ENCODE results near the gene TMEM242.
"Not testable (repeated sequence)": the region's sequence is repeated elsewhere in the genome, so short reads cannot be mapped to it uniquely, and the experiment has no call there.

Gene TMEM242

DNA sequence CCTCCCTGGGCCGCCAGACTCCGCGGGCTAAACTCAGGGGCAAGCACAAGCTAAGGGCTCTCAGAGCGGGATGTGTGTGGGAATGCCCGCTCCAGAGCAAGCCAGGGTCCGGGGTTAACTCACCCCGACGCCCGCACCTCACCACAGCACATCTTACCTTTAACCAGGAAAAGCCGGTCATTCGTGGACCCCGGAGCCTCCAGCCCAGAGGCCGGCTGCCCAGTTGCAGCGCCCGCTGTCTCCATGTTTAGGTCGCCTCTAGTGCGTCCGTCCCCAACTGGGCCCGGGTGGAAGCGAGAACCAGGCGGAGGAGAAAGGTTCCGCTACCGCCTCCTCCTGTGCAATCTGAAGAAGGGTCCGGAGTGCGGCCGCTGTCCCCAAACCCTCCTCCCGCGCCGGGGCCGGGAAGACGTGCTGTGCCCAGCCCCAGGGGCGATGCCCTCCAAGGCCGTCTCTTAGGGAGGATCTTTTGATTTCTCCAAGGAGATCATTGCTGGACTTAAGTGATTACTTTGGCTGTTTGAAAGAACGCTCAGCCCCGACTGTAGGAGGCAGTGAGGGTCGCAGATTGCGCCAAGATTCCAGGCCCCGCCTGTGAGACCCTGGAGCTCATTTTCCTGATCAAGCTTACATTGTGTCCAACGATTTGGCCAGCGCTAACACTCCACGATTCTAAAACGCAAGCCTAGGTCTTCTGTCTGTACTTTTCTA is at the start of gene TMEM242:
TMEM242 (minus strand) TSS at position 265 of the 711 bp plus-strand sequence; CDS start at position 245, 20 bp downstream.
- no peak for DNase-seq

DNA sequence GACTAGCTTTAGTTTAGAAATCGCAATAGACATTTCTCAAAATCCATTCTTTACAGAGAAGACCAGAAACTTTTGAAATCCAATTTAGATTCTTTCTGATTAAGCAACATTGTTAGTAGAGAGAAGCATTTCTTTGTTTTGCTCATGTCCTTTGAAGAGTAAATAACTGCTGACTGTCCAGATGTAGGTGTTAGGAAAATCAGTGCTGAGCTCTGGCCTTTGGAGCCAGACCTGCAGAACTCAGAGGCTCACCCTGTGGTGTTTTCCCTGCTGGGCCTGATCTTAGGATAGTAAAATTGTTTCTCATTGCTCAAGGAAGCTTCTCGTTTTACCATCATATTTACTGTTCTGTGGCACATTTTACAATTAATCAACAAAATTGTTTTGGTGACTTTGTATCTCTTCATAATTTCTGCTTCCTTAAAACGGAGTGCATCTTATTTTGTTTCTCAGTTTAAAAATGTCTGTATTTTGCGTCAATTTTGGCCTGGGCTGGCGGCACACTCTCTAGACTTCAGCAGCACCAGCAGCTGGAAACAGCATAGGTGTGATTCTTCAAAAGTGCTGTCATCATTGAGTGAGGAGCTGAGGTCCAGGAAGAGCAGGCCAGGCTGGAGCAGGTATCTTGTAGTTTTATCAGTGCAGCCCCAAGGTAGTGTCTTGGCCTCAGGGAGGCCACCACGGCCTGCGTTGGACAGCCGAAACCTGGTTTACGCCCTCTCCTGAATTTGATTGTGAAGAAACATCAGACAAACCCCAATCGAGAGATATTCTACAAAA is 49.4 kb upstream of the TMEM242 start:
- DNase-seq: no peak

- DNase-seq: no peak
Measured at GRCh38 chr6:157370755-157371154, 47.4 kb upstream of the TMEM242 start.

- no peak for DNase-seq
Measured at GRCh38 chr6:157368359-157369049, 45.2 kb upstream of the TMEM242 start.

DNA sequence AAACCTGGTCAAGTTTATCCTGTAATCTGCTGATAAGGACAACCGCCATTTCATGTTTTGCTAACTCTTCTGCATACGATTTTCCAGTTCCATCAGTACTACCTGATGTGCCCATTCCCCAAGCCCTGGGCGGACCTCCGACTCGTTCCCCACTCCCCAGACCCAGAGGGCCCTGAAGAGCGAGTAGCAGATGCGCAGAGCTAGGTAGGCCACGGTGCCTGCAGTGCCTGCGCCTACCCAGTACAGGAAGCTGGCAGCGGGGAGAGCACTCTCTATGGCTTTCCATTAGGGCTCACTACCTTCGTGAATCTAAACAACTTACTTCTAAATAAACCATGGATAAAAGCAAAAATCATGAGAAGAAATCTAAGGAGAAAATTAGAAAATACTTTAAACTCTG is 43.3 kb upstream of the TMEM242 start:
- no peak for DNase-seq

DNA sequence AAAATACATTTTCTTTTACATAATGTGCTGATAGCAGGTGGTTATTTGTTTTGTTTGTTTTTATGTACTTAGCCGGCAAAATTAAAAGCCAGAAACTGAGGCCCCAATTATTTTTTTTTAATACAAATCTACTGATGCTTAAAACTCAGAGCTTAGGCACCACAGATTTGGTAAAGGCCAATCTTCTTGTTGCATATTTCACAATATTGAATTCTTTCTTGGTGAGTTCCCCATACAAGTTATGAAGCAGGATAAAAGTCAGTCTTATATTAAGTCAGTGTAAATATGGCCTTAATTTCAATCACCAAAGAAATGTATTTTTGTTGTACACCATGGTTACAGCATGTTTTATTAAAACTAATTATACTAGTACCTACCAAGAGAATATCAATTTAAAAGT is 41.4 kb upstream of the TMEM242 start:
- DNase-seq: no peak

- DNase-seq: no peak
Measured at GRCh38 chr6:157361886-157362285, 38.6 kb upstream of the TMEM242 start.

- no peak for DNase-seq
Measured at GRCh38 chr6:157358287-157358686, 35.0 kb upstream of the TMEM242 start.

GRCh38 chr6:157346373-157346772 is 23.1 kb upstream of the TMEM242 start:
- no peak for DNase-seq

DNA sequence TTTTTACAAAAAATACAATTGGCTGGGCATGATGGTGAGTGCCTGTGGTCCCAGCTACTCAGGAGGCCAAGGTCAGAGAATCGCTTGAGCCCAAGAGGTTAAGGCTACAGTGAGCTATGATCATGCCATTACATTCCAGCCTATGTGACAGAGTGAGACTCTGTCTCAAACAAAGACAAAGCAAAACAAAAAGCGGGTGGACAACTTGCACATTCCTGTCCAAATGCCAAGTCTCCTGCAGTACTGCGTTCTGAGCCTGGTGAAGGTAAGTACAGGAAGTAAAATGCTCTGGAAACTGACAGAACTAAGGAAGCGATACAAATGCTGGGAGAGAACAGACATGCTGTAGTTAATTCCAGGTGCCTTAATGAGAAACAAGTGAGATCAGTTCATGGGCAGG is 20.4 kb upstream of the TMEM242 start:
- no peak for DNase-seq

DNA sequence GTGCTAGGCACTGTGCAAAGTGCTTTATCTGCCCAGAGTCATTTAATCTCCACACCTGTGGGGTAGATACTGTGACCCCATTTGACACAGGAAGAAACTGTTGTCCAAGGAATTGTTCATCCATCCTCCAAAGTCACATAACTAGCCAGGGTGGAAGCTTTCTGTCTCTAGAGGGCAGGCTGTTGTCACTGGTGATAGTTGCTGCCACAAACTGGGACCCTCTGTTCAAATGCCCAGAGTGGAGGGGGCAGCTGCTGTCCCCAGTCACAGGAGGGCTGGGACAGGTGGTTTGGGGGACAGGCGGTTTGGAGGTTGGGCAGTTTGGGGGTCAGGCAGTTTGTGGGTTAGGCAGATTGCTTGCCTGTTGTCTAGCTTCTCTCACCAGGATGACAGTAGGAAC is 16.1 kb upstream of the TMEM242 start:
- DNase-seq: no peak

DNA sequence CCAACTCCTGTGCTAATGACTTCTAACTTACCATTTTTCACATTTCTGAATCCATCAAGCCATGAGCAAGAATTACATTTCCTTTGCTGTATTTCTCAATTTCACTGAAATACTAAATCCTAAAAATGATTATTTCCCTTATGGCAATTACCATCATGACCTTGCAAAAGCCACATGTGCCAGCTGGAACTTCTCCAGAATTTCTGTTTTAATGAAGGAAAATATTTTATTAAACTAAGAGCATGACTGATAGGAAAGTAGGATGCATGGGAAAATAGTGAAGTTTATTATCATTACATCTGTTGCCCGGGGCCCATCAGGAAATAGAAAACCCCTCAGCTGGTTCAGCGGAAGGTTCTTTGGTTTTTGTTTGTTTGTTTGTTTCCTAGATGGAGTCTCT is 14.4 kb upstream of the TMEM242 start:
- DNase-seq: no peak

- not testable (repeated sequence) for DNase-seq
Measured at GRCh38 chr6:157337276-157337675, 14.0 kb upstream of the TMEM242 start.

- no peak for DNase-seq
Measured at GRCh38 chr6:157335829-157336228, 12.5 kb upstream of the TMEM242 start.

DNA sequence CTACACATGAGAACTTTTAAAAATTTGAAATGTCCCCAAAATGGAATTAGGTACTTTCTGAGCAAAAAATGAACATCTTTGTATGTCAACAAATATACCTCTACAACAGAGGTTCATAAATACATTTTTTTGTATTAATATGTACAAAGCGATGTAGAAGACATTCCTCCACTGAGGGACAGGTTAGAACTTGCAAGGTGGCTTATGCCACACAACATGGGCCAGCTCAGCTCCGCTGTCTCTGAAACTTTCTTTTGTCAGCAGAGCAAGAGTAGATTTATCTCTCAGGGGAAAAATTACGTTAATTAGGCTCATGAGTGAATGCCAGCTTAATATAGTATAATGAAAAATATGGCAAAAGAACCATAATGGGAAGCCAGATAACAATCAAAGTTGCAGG is 10.6 kb upstream of the TMEM242 start:
- DNase-seq: no peak

DNA sequence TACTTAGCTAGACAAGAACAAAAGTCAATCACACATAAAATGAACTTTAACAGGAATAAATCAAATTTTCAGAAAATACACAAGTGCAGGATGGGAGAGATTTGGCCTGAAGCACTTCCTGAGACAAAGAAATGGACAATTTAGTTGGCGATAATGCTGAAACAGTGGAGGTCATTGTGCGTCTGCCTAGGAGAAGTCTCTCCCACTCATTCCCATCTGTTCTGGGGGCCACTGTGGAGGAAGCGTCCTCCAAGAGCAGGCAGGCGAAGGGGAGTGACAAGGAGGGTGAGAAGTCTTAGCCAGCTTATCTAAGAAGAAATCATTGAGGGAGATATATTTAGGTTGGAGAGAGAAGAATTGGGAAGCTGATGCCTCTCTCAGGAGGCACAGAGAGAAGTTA is 10.2 kb upstream of the TMEM242 start:
- no peak for DNase-seq

DNA sequence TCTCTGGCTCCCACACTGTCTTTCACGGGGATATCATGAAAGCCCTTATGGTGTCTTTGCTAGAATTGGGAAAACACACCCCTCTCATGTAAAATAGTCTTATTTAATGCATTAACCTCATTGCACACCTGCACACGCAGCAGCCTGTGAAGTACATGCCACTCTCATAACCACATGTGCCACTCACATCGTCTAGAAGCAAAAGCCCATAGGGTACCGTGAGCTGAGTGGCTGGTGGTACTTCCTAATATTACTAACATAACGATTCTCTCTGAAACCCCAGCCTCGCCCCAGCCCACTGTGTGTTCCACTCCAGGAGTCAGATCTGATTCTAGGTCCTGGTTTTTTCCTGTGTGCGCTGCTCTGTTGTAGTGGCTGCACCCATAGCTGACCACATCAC is 9.5 kb upstream of the TMEM242 start:
- DNase-seq: no peak

DNA sequence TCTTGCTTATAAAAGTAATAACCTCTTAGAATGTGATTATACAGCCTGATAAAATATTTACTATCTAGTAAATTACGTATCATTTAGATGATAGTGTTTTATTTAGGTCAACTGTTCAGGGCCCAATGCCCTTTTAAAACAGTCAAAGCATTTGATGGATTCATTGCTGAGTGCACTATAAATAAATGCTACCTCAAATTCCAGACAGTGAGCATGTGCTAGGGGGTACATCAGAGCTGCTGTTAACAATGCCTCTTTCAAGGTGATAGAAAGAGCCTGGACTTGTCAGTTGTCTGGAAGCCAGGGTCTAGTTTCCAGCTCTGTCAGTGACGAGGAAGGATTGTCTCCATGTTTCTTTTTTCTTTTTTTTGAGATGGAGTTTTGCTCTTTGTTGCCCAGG is 7.5 kb upstream of the TMEM242 start:
- no peak for DNase-seq

- no peak for DNase-seq
Measured at GRCh38 chr6:157329829-157330228, 6.5 kb upstream of the TMEM242 start.

- DNase-seq: no peak
Measured at GRCh38 chr6:157328108-157328692, 4.9 kb upstream of the TMEM242 start.

DNA sequence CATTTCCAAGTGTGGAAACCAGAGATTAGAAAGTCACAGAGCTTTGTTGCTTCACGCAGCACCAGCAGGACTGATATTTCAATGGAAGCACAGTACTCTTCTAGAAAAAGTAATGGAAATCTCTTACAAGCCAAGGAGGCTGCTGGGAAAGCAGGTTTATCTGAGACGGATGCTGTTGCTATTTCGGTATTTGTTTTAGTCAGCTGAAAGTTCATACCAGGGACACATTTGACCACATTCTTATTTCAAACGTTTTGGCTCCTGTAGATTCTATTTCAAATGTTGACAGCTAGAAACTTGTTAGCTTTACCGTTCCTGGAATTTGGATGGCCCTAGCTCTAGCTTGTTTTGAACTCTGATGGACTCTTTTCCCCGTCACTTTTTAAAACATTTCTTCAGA is 3.7 kb upstream of the TMEM242 start:
- no peak for DNase-seq

- DNase-seq: no peak
Measured at GRCh38 chr6:157325069-157325805, 1.9 kb upstream of the TMEM242 start.

DNA sequence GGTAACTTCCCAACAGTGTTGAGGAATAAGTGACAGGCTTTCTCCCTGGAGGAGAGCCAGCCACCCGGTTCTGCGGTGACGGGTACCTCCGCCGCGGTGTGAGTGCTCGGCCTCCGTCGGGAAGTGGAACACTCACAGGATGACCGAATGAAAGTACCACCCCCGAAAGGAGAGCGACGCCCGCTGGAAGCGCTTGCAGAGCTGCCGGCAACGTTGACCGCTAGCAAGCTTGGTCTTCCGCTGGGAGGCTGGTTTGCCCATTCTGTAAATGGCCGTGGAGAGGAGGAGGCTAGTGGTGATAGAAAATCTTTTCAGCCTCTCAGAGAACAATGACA is 614 bp upstream of the TMEM242 start:
- no peak for DNase-seq

Measured in NCI-H510A (cell line).